H1 (cell line): ENCODE measurements around the gene CRELD1. TPM values are rescaled to one million over a fixed set of nuclear protein-coding genes. Genes with fewer than 3 reads are reported as not detected.

Experiments
- CTCF ChIA-PET: fragments of 300-600 bp; sonication (Branson Sonifier 250); formaldehyde crosslinking; loops from one replicate; lab custom pipeline; 2021; ENCODE audit not compliant: partially characterized antibody; lab: Charles Lee
- POLR2A ChIA-PET: fragments of 300-600 bp; sonication (Branson Sonifier 250); formaldehyde crosslinking; loops from one replicate; lab custom pipeline; 2021; ENCODE audit warnings: inconsistent platforms; ENCODE audit not compliant: partially characterized antibody; lab: Charles Lee
- DNase-seq, 2 experiments: peaks; one replicate each; pipeline versions ENCODE4 v3.0.0 to v3.0.0-alpha.2; 2010 to 2022; ENCODE audit warnings: low spot score in 2 of 2, low read depth in 1 of 2, mixed read lengths in 1 of 2
- FAIRE-seq: peaks from 2 replicates; lab custom pipeline; 2011; peaks lifted over from hg19 to GRCh38; lab: Jason Lieb, UNC
- H2AFZ ChIP-seq: 2 replicates; pipeline ENCODE4 v1.8.1; 2012; ENCODE audit warnings: low read length, inconsistent platforms
- H2AK5ac ChIP-seq: 2 replicates; pipeline ENCODE4 v1.6.1; 2013; ENCODE audit warnings: low read depth, low read length
- H2BK120ac ChIP-seq: replicated peaks from 2 replicates; pipeline ENCODE3; 2013; ENCODE audit warnings: low read depth, low read length, inconsistent platforms
- H2BK12ac ChIP-seq: 2 replicates; pipeline ENCODE4 v1.6.1; 2013; ENCODE audit warnings: low read depth, low read length
- H2BK15ac ChIP-seq: 2 replicates; pipeline ENCODE4 v1.6.1; 2013; ENCODE audit warnings: low read length
- H2BK20ac ChIP-seq: 2 replicates; pipeline ENCODE4 v1.6.1; 2013; ENCODE audit warnings: low read length
- H2BK5ac ChIP-seq: 2 replicates; pipeline ENCODE4 v1.6.1; 2013; ENCODE audit warnings: low read depth, low read length
- H3K14ac ChIP-seq: 2 replicates; pipeline ENCODE4 v1.6.1; 2013; ENCODE audit warnings: inconsistent platforms; ENCODE audit not compliant: insufficient read length
- H3K18ac ChIP-seq: 2 replicates; pipeline ENCODE4 v1.6.1; 2013; ENCODE audit warnings: low read length; ENCODE audit errors: extremely low read depth
- H3K23ac ChIP-seq: 2 replicates; pipeline ENCODE4 v1.6.1; 2013; ENCODE audit warnings: inconsistent platforms; ENCODE audit not compliant: insufficient read length
- H3K23me2 ChIP-seq: 2 replicates; pipeline ENCODE4 v1.6.1; 2013; ENCODE audit warnings: low read depth, low read length
- H3K27ac ChIP-seq: 2 replicates; pipeline ENCODE4 v1.6.1; 2011; ENCODE audit warnings: low read depth, low read length, inconsistent platforms
- H3K27me3 ChIP-seq, 4 experiments: replicated peaks in 1 of 4; 1 replicate in 1 of 4; 2 replicates in 3 of 4; pipeline versions ENCODE4 v1.6.1 to v1.8.1; 2011 to 2013; ENCODE audit warnings: low read length in 3 of 4, mild to moderate bottlenecking in 3 of 4, inconsistent platforms in 2 of 4, mixed read lengths in 2 of 4, moderate library complexity in 1 of 4; ENCODE audit not compliant: control insufficient read depth in 3 of 4, insufficient read depth in 3 of 4; ENCODE audit errors: extremely low read depth in 1 of 4
- H3K36me3 ChIP-seq, 4 experiments: 2 replicates each; pipeline versions ENCODE4 v1.6.1 to v1.8.1; 2011 to 2013; ENCODE audit warnings: mild to moderate bottlenecking in 4 of 4, low read length in 3 of 4, moderate library complexity in 2 of 4, control low read depth in 1 of 4, inconsistent platforms in 1 of 4; ENCODE audit not compliant: insufficient read depth in 4 of 4, control insufficient read depth in 2 of 4
- H3K4ac ChIP-seq: replicated peaks from 2 replicates; pipeline ENCODE3; 2013; ENCODE audit warnings: low read length, low read depth, mixed read lengths, inconsistent platforms; ENCODE audit not compliant: insufficient read length
- H3K4me1 ChIP-seq, 4 experiments: replicated peaks in 1 of 4; 1 replicate in 1 of 4; 2 replicates in 3 of 4; pipeline versions ENCODE4 v1.6.1 to v1.8.1; 2011 to 2013; ENCODE audit warnings: low read length in 3 of 4, inconsistent platforms in 2 of 4, mixed read lengths in 1 of 4; ENCODE audit not compliant: insufficient read depth in 4 of 4, control insufficient read depth in 3 of 4
- H3K4me2 ChIP-seq, 2 experiments: 2 replicates each; pipeline versions ENCODE4 v1.6.1 to v1.8.1; 2011 to 2013; ENCODE audit warnings: low read depth in 2 of 2, low read length in 2 of 2, control low read depth in 1 of 2, inconsistent platforms in 1 of 2, mild to moderate bottlenecking in 1 of 2; ENCODE audit not compliant: insufficient read depth in 1 of 2
- H3K4me3 ChIP-seq, 4 experiments: fragments of 200-600, 300-600 bp in 1 of 4; sonication (generic), shearing (Covaris generic), sonication (Bioruptor Twin) in 1 of 4; 2 replicates each; pipeline versions ENCODE4 v1.5.1 to v1.8.1; 2011 to 2016; ENCODE audit warnings: low read length in 4 of 4, low read depth in 3 of 4, control low read depth in 2 of 4, inconsistent platforms in 2 of 4, mild to moderate bottlenecking in 2 of 4, mixed read lengths in 1 of 4, moderate library complexity in 1 of 4; ENCODE audit not compliant: insufficient read depth in 2 of 4; ENCODE audit errors: extremely low read depth in 1 of 4
- H3K56ac ChIP-seq: replicated peaks from 2 replicates; pipeline ENCODE3; 2013; ENCODE audit warnings: low read depth, mild to moderate bottlenecking, mixed read lengths, low read length, inconsistent platforms; ENCODE audit not compliant: insufficient read length
- H3K79me1 ChIP-seq: 2 replicates; pipeline ENCODE4 v1.6.1; 2013; ENCODE audit warnings: low read depth, low read length, control low read depth
- H3K79me2 ChIP-seq, 2 experiments: 2 replicates each; pipeline versions ENCODE4 v1.6.1 to v1.8.1; 2012 to 2013; ENCODE audit warnings: low read length in 2 of 2, mild to moderate bottlenecking in 2 of 2, inconsistent platforms in 1 of 2; ENCODE audit not compliant: insufficient read depth in 2 of 2, control insufficient read depth in 1 of 2
- H3K9ac ChIP-seq, 4 experiments: replicated peaks in 1 of 4; 1 replicate in 1 of 4; 2 replicates in 3 of 4; pipeline versions ENCODE4 v1.6.1 to v1.8.1; 2011 to 2013; ENCODE audit warnings: low read depth in 3 of 4, low read length in 3 of 4, control low read depth in 2 of 4, mild to moderate bottlenecking in 2 of 4, moderate library complexity in 2 of 4, inconsistent platforms in 1 of 4; ENCODE audit errors: extremely low read depth in 1 of 4
- H3K9me3 ChIP-seq, 2 experiments: 2 replicates each; pipeline versions ENCODE4 v1.6.1 to v1.8.1; 2012 to 2013; ENCODE audit warnings: mild to moderate bottlenecking in 2 of 2, moderate library complexity in 2 of 2, control low read depth in 1 of 2, inconsistent platforms in 1 of 2, low read depth in 1 of 2, low read length in 1 of 2, mixed read lengths in 1 of 2; ENCODE audit not compliant: insufficient read depth in 2 of 2
- H4K20me1 ChIP-seq, 2 experiments: replicated peaks in 1 of 2; 2 replicates each; pipeline versions ENCODE3 to v1.8.1; 2011 to 2013; ENCODE audit warnings: inconsistent platforms in 2 of 2, low read length in 2 of 2, mild to moderate bottlenecking in 1 of 2; ENCODE audit not compliant: insufficient read depth in 2 of 2, control insufficient read depth in 1 of 2
- H4K5ac ChIP-seq: 2 replicates; pipeline ENCODE4 v1.6.1; 2013; ENCODE audit warnings: low read length, low read depth, mixed read lengths, inconsistent platforms; ENCODE audit not compliant: insufficient read length
- H4K8ac ChIP-seq: 2 replicates; pipeline ENCODE4 v1.8.0; 2013; ENCODE audit warnings: mild to moderate bottlenecking, moderate library complexity, low read length, inconsistent platforms; ENCODE audit not compliant: insufficient read depth; ENCODE audit errors: extremely low read depth
- H4K91ac ChIP-seq: replicated peaks from 2 replicates; pipeline ENCODE3; 2013; ENCODE audit warnings: low read length, mixed read lengths, inconsistent platforms; ENCODE audit not compliant: insufficient read length
- CTBP2 ChIP-seq: IDR thresholded peaks from 2 replicates; pipeline ENCODE4 v1.7.0; 2011; ENCODE audit warnings: borderline replicate concordance, mild to moderate bottlenecking, moderate library complexity, mixed read lengths, low read length; ENCODE audit not compliant: insufficient read depth, insufficient read length
- FOSL1 ChIP-seq: IDR thresholded peaks from 2 replicates; pipeline ENCODE4 v1.6.1; 2011; ENCODE audit warnings: mild to moderate bottlenecking, low read depth, low read length, moderate library complexity; ENCODE audit not compliant: insufficient read depth
- GABPA ChIP-seq: IDR thresholded peaks from 2 replicates; pipeline ENCODE4 v1.6.1; 2011; ENCODE audit warnings: mild to moderate bottlenecking, low read length, moderate library complexity, borderline replicate concordance; ENCODE audit not compliant: insufficient read depth
- JUN ChIP-seq: IDR thresholded peaks from 2 replicates; pipeline ENCODE4 v1.6.1; 2011; ENCODE audit warnings: low read depth, mild to moderate bottlenecking, improper control_type of control experiment, low read length
- MAFK ChIP-seq: IDR thresholded peaks from 2 replicates; pipeline ENCODE4 v1.6.1; 2012; ENCODE audit warnings: low read depth, mild to moderate bottlenecking, improper control_type of control experiment, low read length
- NRF1 ChIP-seq: IDR thresholded peaks from 2 replicates; pipeline ENCODE4 v1.6.1; 2011; ENCODE audit warnings: mild to moderate bottlenecking, low read depth, low read length, improper control_type of control experiment
- PHF8 ChIP-seq: fragments of 200-600 bp; sonication (generic); conservative IDR thresholded peaks from 2 replicates; pipeline ENCODE4 v1.7.1; 2012; ENCODE audit warnings: low read depth, mild to moderate bottlenecking, inconsistent platforms, low read length, moderate library complexity
- POU5F1 ChIP-seq: IDR thresholded peaks from 2 replicates; pipeline ENCODE4 v1.6.1; 2011; ENCODE audit warnings: low read depth, mild to moderate bottlenecking, low read length, moderate library complexity
- RBBP5 ChIP-seq: IDR thresholded peaks from 2 replicates; pipeline ENCODE4 v1.7.1; 2012; ENCODE audit warnings: low read depth, mild to moderate bottlenecking, inconsistent platforms, low read length, moderate library complexity, borderline replicate concordance
- SAP30 ChIP-seq: fragments of 300-600 bp; sonication (generic); IDR thresholded peaks from 2 replicates; pipeline ENCODE4 v1.7.1; 2012; ENCODE audit warnings: low read length, moderate library complexity, mild to moderate bottlenecking, inconsistent platforms; ENCODE audit not compliant: insufficient read depth, insufficient replicate concordance
- WGBS, 2 experiments: shearing (Covaris generic) in 1 of 2; methylation state at CpG; one replicate each; pipeline versions ENCODE4 v1.1.6 to v1.1.7; 2013 to 2015; ENCODE audit warnings: low lambda C conversion rate in 2 of 2, mixed read lengths in 2 of 2, inconsistent platforms in 1 of 2, low coverage in 1 of 2, missing lambda C conversion rate in 1 of 2; ENCODE audit not compliant: insufficient replicate concordance in 2 of 2, insufficient coverage in 1 of 2, insufficient read length in 1 of 2; ENCODE audit errors: extremely low coverage in 1 of 2, missing lambda C conversion rate in 1 of 2; 5-methylcytosine and 5-hydroxymethylcytosine counted together
- polyA plus RNA-seq, 7 experiments: library from polyadenylated mRNA; depleted of rRNA in 3 of 7; stranded (reverse) in 5 of 7; unstranded in 2 of 7; fragments of >200 nt in 5 of 7; fragments of 200-250 nt in 2 of 7; gene quantifications; 1 replicate in 5 of 7; 2 replicates in 1 of 7; 4 replicates in 1 of 7; pipeline versions ENCODE4 v1.2.1 to v1.2.3, GENCODE V29; 2011 to 2013; ENCODE audit warnings: missing spikeins in 2 of 7, mixed read lengths in 2 of 7
- total RNA-seq: library from RNA; stranded (reverse); fragmentation: NEBNext Ultra II Directional; extraction: Animal tissue kit (Norgen Biotek cat#: 25700); gene quantifications from 2 replicates; pipeline ENCODE4 v1.2.1, GENCODE V29; 2021
- TF ChIP-seq, protein P1 (sequence below): IDR thresholded peaks from 2 replicates; pipeline ENCODE4 v1.6.1; 2011; ENCODE audit warnings: low read length, improper control_type of control experiment

The CRELD1 gene
- total and polyA plus RNA-seq, 2 of the 8 experiments (the other 6 are each of a cell fraction or from before 2014, with no cell fraction given) = 12.9 to 15.1 TPM

DNA sequence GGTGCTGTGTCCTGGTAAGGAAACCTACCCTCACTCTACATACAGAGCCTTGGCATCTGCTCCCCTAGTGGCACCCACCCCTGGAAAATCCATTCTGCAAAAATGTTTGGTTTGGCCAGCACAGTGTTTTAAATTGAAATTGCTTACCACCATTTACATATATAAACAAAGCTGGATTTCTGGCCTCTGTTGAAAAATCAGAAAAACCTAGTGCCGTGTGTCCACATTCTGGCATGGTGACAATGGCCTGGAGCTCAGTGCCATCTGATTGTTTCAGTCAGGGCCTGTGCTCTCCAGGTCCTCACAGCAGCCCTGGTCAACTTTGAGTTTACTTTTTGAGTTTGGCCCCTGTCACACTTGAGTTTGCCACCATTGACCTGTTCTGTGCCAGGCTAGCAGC, 19.6 kb upstream of the CRELD1 start:
- Histone ChIP-seq H4K5ac (no peak overlapping the region), H3K9me3 (peaks cover 0 to 6% of the 10 kb centered on the region in 2 experiments; a peak in 2 of 4 replicates), H3K4me2 (no peak overlapping the region; a peak in 1 of 4 replicates), H3K36me3 (no peaks in the 10 kb centered on the region), H3K18ac (no peak overlapping the region), H3K9ac (no peak overlapping the region), H3K27ac (no peak overlapping the region), H3K79me1 (no peaks in the 10 kb centered on the region), H3K4ac (no peak overlapping the region), H3K4me3 (no peak overlapping the region), H3K4me1 (peaks cover 0 to 20% (median 17%) of the 10 kb centered on the region in 4 experiments; a peak in 6 of 7 replicates), H2AK5ac (no peak overlapping the region), H2BK120ac (no peak overlapping the region), H3K56ac (no peak overlapping the region), H3K79me2 (no peaks in the 10 kb centered on the region), H3K23ac (no peak overlapping the region), H2BK20ac (no peak overlapping the region), H4K20me1 (no peaks in the 10 kb centered on the region), H3K14ac (no peak overlapping the region), H3K23me2 (peaks cover 10% of the 10 kb centered on the region; the same call in 1 of the 2 replicates), H2BK12ac (no peak overlapping the region), H4K91ac (no peak overlapping the region), H2AFZ (no peak overlapping the region), H2BK5ac (no peak overlapping the region), H2BK15ac (no peak overlapping the region), H3K27me3 (peaks cover 0 to 18% (median 10%) of the 10 kb centered on the region in 4 experiments; a peak in 5 of 7 replicates), H4K8ac (no peak overlapping the region)
- ChIA-PET POLR2A (interaction anchor here (1.0 to 5.5 kb wide), 8 partner anchors 9 to 227 kb away, joined by 3 to 43 read pairs (median 4); partner anchors contain the start of genes CRELD1, IL17RE, JAGN1 and VHL), CTCF (interaction anchor here (0.6 to 9.1 kb wide), 12 partner anchors 9 to 313 kb away, joined by 3 to 76 read pairs (median 4); partner anchors contain the start of gene CRELD1)
- FAIRE-seq = no peak
- TF ChIP-seq JUN (no peak), CTBP2 (no peak), RBBP5 (no peak), GABPA (no peak), POU5F1 (no peak), FOSL1 (no peak), MAFK (no peak), NRF1 (no peak), SAP30 (no peak), PHF8 (no peak)
- TF ChIP-seq, protein P1, sequence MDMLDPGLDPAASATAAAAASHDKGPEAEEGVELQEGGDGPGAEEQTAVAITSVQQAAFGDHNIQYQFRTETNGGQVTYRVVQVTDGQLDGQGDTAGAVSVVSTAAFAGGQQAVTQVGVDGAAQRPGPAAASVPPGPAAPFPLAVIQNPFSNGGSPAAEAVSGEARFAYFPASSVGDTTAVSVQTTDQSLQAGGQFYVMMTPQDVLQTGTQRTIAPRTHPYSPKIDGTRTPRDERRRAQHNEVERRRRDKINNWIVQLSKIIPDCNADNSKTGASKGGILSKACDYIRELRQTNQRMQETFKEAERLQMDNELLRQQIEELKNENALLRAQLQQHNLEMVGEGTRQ = no peak
- 78% methylated on average over 1 of the region's 1 CpG; no CpG with 5 or more reads in 1 of the 2 experiments for WGBS, 2 experiments
- DNase-seq = no peak
